CD4-positive, alpha-beta T cell treated with Interleukin-17A for 4 hours (primary cell): Measurements from ENCODE around the gene VAV1.
A peak's percentile ranks its signal among the peaks of the same experiment; 100 is the strongest.
"Not testable (repeated sequence)": the region's sequence is repeated elsewhere in the genome, so short reads cannot be mapped to it uniquely, and the experiment has no call there.

ENCODE experiments used
- DNase-seq: peaks from one replicate; pipeline ENCODE4 v3.0.0-alpha.2; 2020; ENCODE audit warnings: mixed read lengths

The VAV1 gene

GRCh38 chr19:6737284-6737872 lies 35.1 kb upstream of the VAV1 start, which contains the start of gene GPR108:
TSS of gene GPR108 (minus strand) at chr19:6737580. CDS start at chr19:6737576, 4 bp downstream.
- peak; percentile 99 for DNase-seq

- peak; percentile 83 for DNase-seq
These were observed 34.4 kb upstream of the VAV1 start for GRCh38 chr19:6737873-6738786.

- DNase-seq = peak; percentile 36
These were observed 33.6 kb upstream of the VAV1 start for GRCh38 chr19:6738787-6739389.

- DNase-seq = peak; percentile 87
These were observed 33.1 kb upstream of the VAV1 start, which contains the start of gene TRIP10 for GRCh38 chr19:6739390-6739882. TSS of gene TRIP10 (plus strand) at chr19:6739680. CDS start at chr19:6739762, 82 bp downstream.

GRCh38 chr19:6739883-6740588 lies 32.5 kb upstream of the VAV1 start:
- no peak for DNase-seq

- peak; percentile 35 for DNase-seq
These were observed 31.7 kb upstream of the VAV1 start for GRCh38 chr19:6740589-6741343.

- no peak for DNase-seq
These were observed 29.4 kb upstream of the VAV1 start for GRCh38 chr19:6743066-6743465.

GRCh38 chr19:6743714-6744380 lies 28.7 kb upstream of the VAV1 start:
- DNase-seq = no peak

- no peak for DNase-seq
These were observed 27.9 kb upstream of the VAV1 start for GRCh38 chr19:6744381-6745301.

GRCh38 chr19:6745965-6746364 lies 26.5 kb upstream of the VAV1 start:
- DNase-seq = no peak

- not testable (repeated sequence) for DNase-seq
These were observed 24.0 kb upstream of the VAV1 start for GRCh38 chr19:6748543-6748942.

GRCh38 chr19:6750062-6750461 lies 22.4 kb upstream of the VAV1 start:
- no peak for DNase-seq

GRCh38 chr19:6751189-6751588 lies 21.3 kb upstream of the VAV1 start:
- DNase-seq = no peak

- DNase-seq = no peak
These were observed 20.0 kb upstream of the VAV1 start for GRCh38 chr19:6752256-6753177.

GRCh38 chr19:6753178-6754031 lies 19.1 kb upstream of the VAV1 start:
- DNase-seq = peak; percentile 80

GRCh38 chr19:6754136-6754535 lies 18.4 kb upstream of the VAV1 start:
- no peak for DNase-seq

GRCh38 chr19:6754653-6755463 lies 17.6 kb upstream of the VAV1 start:
- no peak for DNase-seq
